GM12878 (cell line): ENCODE data around the gene PITPNM1. TPM values are rescaled to one million over a fixed set of nuclear protein-coding genes. Genes with fewer than 3 reads are reported as not detected.

Experiments used
- ATAC-seq: fragments of 200-7000 bp; cut with Tn5 transposase; 3 replicates; pipeline ENCODE4 v1.9.1; 2020; ENCODE audit warnings: mild to moderate bottlenecking, moderate library complexity
- BruUV-seq: library from RNA; stranded (reverse); fragments of 400-500 nt; replicated peaks from 2 replicates; lab custom pipeline; 2021; lab: Mats Ljungman, UMichigan
- CTCF ChIA-PET: fragments of 300-600 bp; sonication (Branson Sonifier 250); formaldehyde crosslinking; extraction: SDS; loops from one replicate; lab custom pipeline; 2021; ENCODE audit warnings: inconsistent platforms; lab: Yijun Ruan, JAX
- POLR2A ChIA-PET: fragments of 350-600 bp; formaldehyde crosslinking; extraction: SDS; loops from one replicate; lab custom pipeline; 2021; ENCODE audit warnings: inconsistent platforms; lab: Charles Lee
- RAD21 ChIA-PET: fragments of 300-600 bp; sonication (Branson Sonifier 250); formaldehyde crosslinking; loops from one replicate; lab custom pipeline; 2023; ENCODE audit warnings: antibody characterized with exemption; ENCODE audit not compliant: unreplicated experiment; lab: Charles Lee
- SMC1A ChIA-PET: fragments of 300-600 bp; sonication (Branson Sonifier 250); formaldehyde crosslinking; loops from one replicate; lab custom pipeline; 2023; ENCODE audit not compliant: unreplicated experiment, uncharacterized antibody; lab: Charles Lee
- DNase-seq: peaks from one replicate; pipeline ENCODE4 v3.0.0-alpha.2; 2011; ENCODE audit warnings: low read depth, low spot score
- FAIRE-seq: peaks from 3 replicates; lab custom pipeline; 2011; peaks lifted over from hg19 to GRCh38; lab: Jason Lieb, UNC
- H2AFZ ChIP-seq: 2 replicates; pipeline ENCODE4 v1.6.0; 2011; ENCODE audit warnings: low read depth, low read length, control low read depth; ENCODE audit not compliant: control insufficient read depth
- H3K27ac ChIP-seq: 2 replicates; pipeline ENCODE4 v1.5.1; 2011; ENCODE audit warnings: control low read depth; ENCODE audit not compliant: control insufficient read depth, insufficient read depth
- H3K27me3 ChIP-seq, 2 experiments: replicated peaks in 1 of 2; 2 replicates each; pipeline versions ENCODE4 v1.6.0 to v1.6.1; 2011; ENCODE audit warnings: low read length in 1 of 2; ENCODE audit not compliant: control insufficient read depth in 2 of 2, insufficient read depth in 2 of 2
- H3K36me3 ChIP-seq, 2 experiments: 2 replicates each; pipeline ENCODE4 v1.5.1; 2011; ENCODE audit warnings: low read length in 1 of 2; ENCODE audit not compliant: control insufficient read depth in 2 of 2, insufficient read depth in 2 of 2
- H3K4me1 ChIP-seq: 2 replicates; pipeline ENCODE4 v1.6.1; 2011; ENCODE audit warnings: mild to moderate bottlenecking, low read length, moderate library complexity, mixed read lengths; ENCODE audit not compliant: control insufficient read depth, insufficient read depth
- H3K4me2 ChIP-seq: 2 replicates; pipeline ENCODE4 v1.6.0; 2011; ENCODE audit warnings: control low read depth; ENCODE audit not compliant: control insufficient read depth, insufficient read depth
- H3K4me3 ChIP-seq: fragments of 200-600 bp; sonication (generic); 2 replicates; pipeline ENCODE4 v1.5.1; 2016
- H3K79me2 ChIP-seq: 2 replicates; pipeline ENCODE4 v1.6.0; 2011; ENCODE audit warnings: low read length; ENCODE audit not compliant: control insufficient read depth, insufficient read depth
- H3K9ac ChIP-seq: 2 replicates; pipeline ENCODE4 v1.8.0; 2011; ENCODE audit warnings: low read length, control low read depth, mixed read lengths; ENCODE audit not compliant: control insufficient read depth, insufficient read depth
- H3K9me3 ChIP-seq: replicated peaks from 3 replicates; pipeline ENCODE4 v1.5.1; 2011; ENCODE audit warnings: mild to moderate bottlenecking, low read length; ENCODE audit not compliant: control insufficient read depth, insufficient read depth
- H4K20me1 ChIP-seq: 2 replicates; pipeline ENCODE4 v1.6.0; 2011; ENCODE audit not compliant: control insufficient read depth, insufficient read depth
- ASH2L ChIP-seq: fragments of 300-600, 200-600 bp; sonication (generic); IDR thresholded peaks from 2 replicates; pipeline ENCODE4 v1.6.1; 2017; ENCODE audit warnings: low read depth, mild to moderate bottlenecking, borderline replicate concordance
- CHD1 ChIP-seq: IDR thresholded peaks from 2 replicates; pipeline ENCODE4 v1.6.1; 2012; ENCODE audit warnings: low read depth, low read length, improper control_type of control experiment
- CREB1 ChIP-seq: IDR thresholded peaks from 2 replicates; pipeline ENCODE4 v1.6.1; 2012; ENCODE audit warnings: low read depth, mild to moderate bottlenecking, inconsistent platforms
- FOS ChIP-seq: IDR thresholded peaks from 3 replicates; pipeline ENCODE4 v1.6.1; 2011; ENCODE audit warnings: borderline replicate concordance; ENCODE audit not compliant: insufficient read length; ENCODE audit errors: extremely low read depth
- NFIC ChIP-seq: IDR thresholded peaks from 2 replicates; pipeline ENCODE4 v1.6.1; 2012; ENCODE audit warnings: low read depth, mild to moderate bottlenecking, inconsistent platforms, low read length, moderate library complexity
- NR2C2 ChIP-seq: IDR thresholded peaks from 2 replicates; pipeline ENCODE4 v1.6.1; 2011; ENCODE audit warnings: borderline replicate concordance, low read depth; ENCODE audit not compliant: control insufficient read depth, insufficient read length
- PAX8 ChIP-seq: fragments of 450-650 bp; IDR thresholded peaks from 2 replicates; pipeline ENCODE4 v1.6.1; 2017; ENCODE audit warnings: mild to moderate bottlenecking, moderate library complexity
- POLR2AphosphoS2 ChIP-seq: IDR thresholded peaks from 2 replicates; pipeline ENCODE4 v1.6.1; 2011; ENCODE audit warnings: low read depth, mild to moderate bottlenecking, low read length, improper control_type of control experiment, moderate library complexity
- RFX5 ChIP-seq: IDR thresholded peaks from 2 replicates; pipeline ENCODE4 v1.6.1; 2011; ENCODE audit warnings: low read depth, low read length, improper control_type of control experiment
- SPI1 ChIP-seq: IDR thresholded peaks from 2 replicates; pipeline ENCODE4 v1.6.1; 2011; ENCODE audit warnings: low read depth, mild to moderate bottlenecking, low read length, moderate library complexity, borderline replicate concordance; ENCODE audit not compliant: insufficient read depth
- SREBF1 ChIP-seq: IDR thresholded peaks from 2 replicates; pipeline ENCODE4 v1.6.1; 2012; ENCODE audit warnings: mild to moderate bottlenecking, low read length
- SREBF2 ChIP-seq: IDR thresholded peaks from 2 replicates; pipeline ENCODE4 v1.6.1; 2012; ENCODE audit warnings: mild to moderate bottlenecking, low read length
- WGBS: methylation state at CpG from one replicate; pipeline ENCODE4 v1.1.6; 2016; ENCODE audit warnings: low lambda C conversion rate; ENCODE audit not compliant: insufficient replicate concordance, insufficient coverage; ENCODE audit errors: missing lambda C conversion rate; 5-methylcytosine and 5-hydroxymethylcytosine counted together
- in situ Hi-C: fragments of 300-500 bp; cut with MboI; formaldehyde crosslinking; loops from 9 replicates; pipeline ENCODE4 v1.14.3; 2018; ENCODE audit warnings: mixed read lengths
- intact Hi-C: fragments of 100-400 bp; cut with micrococcal nuclease; formaldehyde crosslinking; loops from one replicate; pipeline ENCODE4 v1.14.2; 2022; ENCODE audit not compliant: unreplicated experiment
- polyA plus RNA-seq, 11 experiments: library from polyadenylated mRNA; depleted of rRNA in 4 of 11; unstranded in 6 of 11; stranded (reverse) in 5 of 11; fragments of >200 nt; fragmentation: Nextera tagmentation in 4 of 11; fragmentation: Illumina TruSeq in 1 of 11; extraction: Ambion mirVana in 4 of 11; extraction: Trizol in 1 of 11; gene quantifications; 1 replicate in 1 of 11; 2 replicates in 10 of 11; pipeline versions ENCODE4 v1.2.1 to v1.2.3, GENCODE V29; 2011 to 2016; ENCODE audit warnings: inconsistent platforms in 2 of 11, missing spikeins in 2 of 11, low read depth in 1 of 11
- total RNA-seq, 4 experiments: library from RNA; depleted of rRNA in 3 of 4; stranded (reverse); fragments of >200 nt in 3 of 4; fragmentation: Illumina TruSeq in 1 of 4; extraction: Trizol in 1 of 4; gene quantifications; 2 replicates each; pipeline versions ENCODE4 v1.2.1 to v1.2.3, GENCODE V29; 2013 to 2021
- TF ChIP-seq, protein P1 (sequence below): fragments of 450-650 bp; IDR thresholded peaks from 2 replicates; pipeline ENCODE4 v1.6.1; 2017; ENCODE audit warnings: mild to moderate bottlenecking, low read depth, inconsistent platforms; ENCODE audit not compliant: poor library complexity, severe bottlenecking
- TF ChIP-seq, protein P2 (sequence below): fragments of 150-350 bp; IDR thresholded peaks from 2 replicates; pipeline ENCODE4 v1.6.1; 2014; ENCODE audit warnings: mild to moderate bottlenecking, low read depth, low read length
- TF ChIP-seq, protein P3 (sequence below): fragments of 150-350 bp; IDR thresholded peaks from 2 replicates; pipeline ENCODE4 v1.6.1; 2016; ENCODE audit warnings: low read depth, low read length
- TF ChIP-seq, protein P4 (sequence below): fragments of 450-650 bp; IDR thresholded peaks from 2 replicates; pipeline ENCODE4 v1.6.1; 2016; ENCODE audit warnings: mild to moderate bottlenecking

The PITPNM1 gene
- total and polyA plus RNA-seq, 10 of the 15 experiments (the other 5 are each of a cell fraction or from before 2014, with no cell fraction given): 0.11 to 56.8 (median 16.5) TPM

DNA sequence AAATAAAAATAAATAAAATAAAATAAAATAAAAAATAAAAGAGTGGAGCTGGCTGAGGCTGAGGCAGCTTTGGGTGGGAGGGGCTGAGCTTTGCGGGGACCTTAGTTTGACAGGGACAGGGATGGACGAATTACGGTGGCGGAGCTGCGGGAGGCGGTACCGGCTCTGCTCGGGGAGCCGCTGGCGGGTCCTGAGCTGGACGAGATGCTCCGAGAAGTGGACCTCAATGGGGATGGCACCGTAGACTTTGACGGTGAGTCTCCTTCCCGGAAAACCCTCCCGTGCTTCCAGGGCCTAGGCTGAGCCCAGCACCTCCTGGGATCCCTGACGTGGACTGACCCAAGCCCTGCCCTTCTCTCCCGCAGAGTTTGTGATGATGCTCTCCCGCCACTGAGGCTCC, 46.9 kb downstream of the PITPNM1 start (continued):
- TF ChIP-seq, protein P1, sequence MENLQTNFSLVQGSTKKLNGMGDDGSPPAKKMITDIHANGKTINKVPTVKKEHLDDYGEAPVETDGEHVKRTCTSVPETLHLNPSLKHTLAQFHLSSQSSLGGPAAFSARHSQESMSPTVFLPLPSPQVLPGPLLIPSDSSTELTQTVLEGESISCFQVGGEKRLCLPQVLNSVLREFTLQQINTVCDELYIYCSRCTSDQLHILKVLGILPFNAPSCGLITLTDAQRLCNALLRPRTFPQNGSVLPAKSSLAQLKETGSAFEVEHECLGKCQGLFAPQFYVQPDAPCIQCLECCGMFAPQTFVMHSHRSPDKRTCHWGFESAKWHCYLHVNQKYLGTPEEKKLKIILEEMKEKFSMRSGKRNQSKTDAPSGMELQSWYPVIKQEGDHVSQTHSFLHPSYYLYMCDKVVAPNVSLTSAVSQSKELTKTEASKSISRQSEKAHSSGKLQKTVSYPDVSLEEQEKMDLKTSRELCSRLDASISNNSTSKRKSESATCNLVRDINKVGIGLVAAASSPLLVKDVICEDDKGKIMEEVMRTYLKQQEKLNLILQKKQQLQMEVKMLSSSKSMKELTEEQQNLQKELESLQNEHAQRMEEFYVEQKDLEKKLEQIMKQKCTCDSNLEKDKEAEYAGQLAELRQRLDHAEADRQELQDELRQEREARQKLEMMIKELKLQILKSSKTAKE: no peak
- no peak for TF ChIP-seq SPI1
- TF ChIP-seq, protein P2, sequence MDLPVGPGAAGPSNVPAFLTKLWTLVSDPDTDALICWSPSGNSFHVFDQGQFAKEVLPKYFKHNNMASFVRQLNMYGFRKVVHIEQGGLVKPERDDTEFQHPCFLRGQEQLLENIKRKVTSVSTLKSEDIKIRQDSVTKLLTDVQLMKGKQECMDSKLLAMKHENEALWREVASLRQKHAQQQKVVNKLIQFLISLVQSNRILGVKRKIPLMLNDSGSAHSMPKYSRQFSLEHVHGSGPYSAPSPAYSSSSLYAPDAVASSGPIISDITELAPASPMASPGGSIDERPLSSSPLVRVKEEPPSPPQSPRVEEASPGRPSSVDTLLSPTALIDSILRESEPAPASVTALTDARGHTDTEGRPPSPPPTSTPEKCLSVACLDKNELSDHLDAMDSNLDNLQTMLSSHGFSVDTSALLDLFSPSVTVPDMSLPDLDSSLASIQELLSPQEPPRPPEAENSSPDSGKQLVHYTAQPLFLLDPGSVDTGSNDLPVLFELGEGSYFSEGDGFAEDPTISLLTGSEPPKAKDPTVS: no peak
- TF ChIP-seq SREBF1: no peak

DNA sequence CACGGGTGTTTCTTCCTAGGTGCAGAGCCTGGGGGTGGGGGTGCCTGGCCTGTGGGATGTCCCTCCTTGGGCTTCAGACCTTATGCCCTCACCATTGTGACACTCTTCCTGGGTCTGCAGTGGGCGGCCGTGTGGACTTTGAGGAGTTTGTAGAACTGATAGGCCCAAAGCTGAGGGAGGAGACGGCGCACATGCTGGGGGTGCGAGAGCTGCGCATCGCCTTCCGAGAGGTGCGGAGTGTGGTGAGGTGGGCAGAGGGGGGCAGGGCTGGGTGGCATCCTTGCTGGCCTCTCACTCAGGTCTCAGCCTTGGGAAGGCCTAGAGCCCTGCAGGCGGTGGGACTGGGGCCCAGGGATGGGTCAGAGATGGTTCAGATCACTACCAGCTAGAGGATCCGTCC, 47.7 kb downstream of the PITPNM1 start:
- H3K79me2 ChIP-seq: no peaks in the 10 kb centered on the region
- no peak for ATAC-seq
- H3K27me3 ChIP-seq: no peaks in the 10 kb centered on the region
- BruUV-seq: no TSS peak
- no peak overlapping the region for H3K4me2 ChIP-seq
- FAIRE-seq: no peak
- no peak overlapping the region for H3K4me3 ChIP-seq
- in situ Hi-C loops (no loop called here), intact Hi-C loops (no loop called here)
- SMC1A ChIA-PET: interaction anchor here (2.2 kb wide), 1 partner anchor 11 kb away, joined by 7 read pairs; no protein-coding TSS in a partner anchor
- H3K9ac ChIP-seq: no peak overlapping the region
- no peak overlapping the region for H2AFZ ChIP-seq
- H3K36me3 ChIP-seq: no peaks in the 10 kb centered on the region
- DNase-seq: no peak
- RAD21 ChIA-PET: no interaction called here
- no peak overlapping the region for H3K27ac ChIP-seq
- CTCF ChIA-PET: interaction anchor here (1.5 kb wide), 1 partner anchor 11 kb away, joined by 4 read pairs; no protein-coding TSS in a partner anchor
- H3K9me3 ChIP-seq: no peaks in the 10 kb centered on the region
- POLR2A ChIA-PET: interaction anchor here (1.3 kb wide), 1 partner anchor 10 kb away, joined by 3 read pairs; no protein-coding TSS in a partner anchor
- 83% methylated on average over 11 of the region's 12 CpGs for WGBS
- H4K20me1 ChIP-seq: no peaks in the 10 kb centered on the region
- H3K4me1 ChIP-seq: peaks cover 19% of the 10 kb centered on the region
- no peak for TF ChIP-seq CHD1
- TF ChIP-seq FOS: no peak
- no peak for TF ChIP-seq SREBF2
- TF ChIP-seq, protein P3, sequence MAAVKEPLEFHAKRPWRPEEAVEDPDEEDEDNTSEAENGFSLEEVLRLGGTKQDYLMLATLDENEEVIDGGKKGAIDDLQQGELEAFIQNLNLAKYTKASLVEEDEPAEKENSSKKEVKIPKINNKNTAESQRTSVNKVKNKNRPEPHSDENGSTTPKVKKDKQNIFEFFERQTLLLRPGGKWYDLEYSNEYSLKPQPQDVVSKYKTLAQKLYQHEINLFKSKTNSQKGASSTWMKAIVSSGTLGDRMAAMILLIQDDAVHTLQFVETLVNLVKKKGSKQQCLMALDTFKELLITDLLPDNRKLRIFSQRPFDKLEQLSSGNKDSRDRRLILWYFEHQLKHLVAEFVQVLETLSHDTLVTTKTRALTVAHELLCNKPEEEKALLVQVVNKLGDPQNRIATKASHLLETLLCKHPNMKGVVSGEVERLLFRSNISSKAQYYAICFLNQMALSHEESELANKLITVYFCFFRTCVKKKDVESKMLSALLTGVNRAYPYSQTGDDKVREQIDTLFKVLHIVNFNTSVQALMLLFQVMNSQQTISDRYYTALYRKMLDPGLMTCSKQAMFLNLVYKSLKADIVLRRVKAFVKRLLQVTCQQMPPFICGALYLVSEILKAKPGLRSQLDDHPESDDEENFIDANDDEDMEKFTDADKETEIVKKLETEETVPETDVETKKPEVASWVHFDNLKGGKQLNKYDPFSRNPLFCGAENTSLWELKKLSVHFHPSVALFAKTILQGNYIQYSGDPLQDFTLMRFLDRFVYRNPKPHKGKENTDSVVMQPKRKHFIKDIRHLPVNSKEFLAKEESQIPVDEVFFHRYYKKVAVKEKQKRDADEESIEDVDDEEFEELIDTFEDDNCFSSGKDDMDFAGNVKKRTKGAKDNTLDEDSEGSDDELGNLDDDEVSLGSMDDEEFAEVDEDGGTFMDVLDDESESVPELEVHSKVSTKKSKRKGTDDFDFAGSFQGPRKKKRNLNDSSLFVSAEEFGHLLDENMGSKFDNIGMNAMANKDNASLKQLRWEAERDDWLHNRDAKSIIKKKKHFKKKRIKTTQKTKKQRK: no peak
- TF ChIP-seq POLR2AphosphoS2: no peak
- no peak for TF ChIP-seq NR2C2
- TF ChIP-seq RFX5: no peak
- TF ChIP-seq, protein P4, sequence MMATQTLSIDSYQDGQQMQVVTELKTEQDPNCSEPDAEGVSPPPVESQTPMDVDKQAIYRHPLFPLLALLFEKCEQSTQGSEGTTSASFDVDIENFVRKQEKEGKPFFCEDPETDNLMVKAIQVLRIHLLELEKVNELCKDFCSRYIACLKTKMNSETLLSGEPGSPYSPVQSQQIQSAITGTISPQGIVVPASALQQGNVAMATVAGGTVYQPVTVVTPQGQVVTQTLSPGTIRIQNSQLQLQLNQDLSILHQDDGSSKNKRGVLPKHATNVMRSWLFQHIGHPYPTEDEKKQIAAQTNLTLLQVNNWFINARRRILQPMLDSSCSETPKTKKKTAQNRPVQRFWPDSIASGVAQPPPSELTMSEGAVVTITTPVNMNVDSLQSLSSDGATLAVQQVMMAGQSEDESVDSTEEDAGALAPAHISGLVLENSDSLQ: no peak
- TF ChIP-seq ASH2L: no peak
- TF ChIP-seq PAX8: no peak
- no peak for TF ChIP-seq NFIC
- no peak for TF ChIP-seq CREB1
